ENCODE measurements around the gene NTM.

The NTM gene

DNA sequence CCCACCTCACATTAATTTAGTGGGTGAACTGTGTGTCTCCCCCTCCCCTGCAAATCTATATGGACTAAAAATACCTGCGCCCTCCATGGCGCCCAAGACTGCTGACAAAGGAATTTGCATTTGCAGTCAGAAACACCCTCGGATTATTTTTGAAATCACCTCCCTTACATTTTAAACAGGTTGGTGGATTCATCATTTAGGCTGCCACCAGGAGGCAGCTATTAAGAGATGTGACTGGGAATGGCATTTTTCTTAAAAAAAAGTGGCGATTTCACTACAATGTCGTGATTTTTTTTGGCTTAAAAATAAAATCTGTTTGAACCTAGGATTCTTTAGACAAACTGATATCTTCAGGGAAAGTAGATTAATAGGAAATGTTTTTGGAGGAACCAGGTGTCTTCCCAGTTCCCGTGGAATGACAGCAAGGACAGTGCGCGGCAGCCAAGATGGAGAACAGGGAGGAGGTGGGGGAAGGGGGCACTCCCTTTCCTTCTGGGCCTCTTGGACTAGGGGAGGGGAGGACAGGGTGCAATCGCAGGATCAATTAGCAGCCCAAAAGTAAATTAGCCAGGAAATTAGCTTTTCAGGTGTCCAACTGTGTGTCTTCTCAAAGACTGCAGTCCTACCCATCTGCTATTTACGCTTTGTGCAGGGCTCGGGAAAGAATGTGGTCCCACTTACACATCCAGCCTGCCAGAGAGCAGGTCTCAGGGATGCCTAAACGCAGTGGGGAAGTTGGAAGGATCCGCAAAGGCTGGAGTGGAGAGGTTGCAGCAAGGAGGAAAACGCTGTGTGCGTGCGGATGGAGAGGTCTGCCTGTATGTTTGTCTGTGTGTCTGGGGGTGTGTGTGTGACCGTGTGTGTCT lies 496.4 kb downstream of the NTM start:
- DNase-seq (ENCODE audit: low spot score) = no peak

DNA sequence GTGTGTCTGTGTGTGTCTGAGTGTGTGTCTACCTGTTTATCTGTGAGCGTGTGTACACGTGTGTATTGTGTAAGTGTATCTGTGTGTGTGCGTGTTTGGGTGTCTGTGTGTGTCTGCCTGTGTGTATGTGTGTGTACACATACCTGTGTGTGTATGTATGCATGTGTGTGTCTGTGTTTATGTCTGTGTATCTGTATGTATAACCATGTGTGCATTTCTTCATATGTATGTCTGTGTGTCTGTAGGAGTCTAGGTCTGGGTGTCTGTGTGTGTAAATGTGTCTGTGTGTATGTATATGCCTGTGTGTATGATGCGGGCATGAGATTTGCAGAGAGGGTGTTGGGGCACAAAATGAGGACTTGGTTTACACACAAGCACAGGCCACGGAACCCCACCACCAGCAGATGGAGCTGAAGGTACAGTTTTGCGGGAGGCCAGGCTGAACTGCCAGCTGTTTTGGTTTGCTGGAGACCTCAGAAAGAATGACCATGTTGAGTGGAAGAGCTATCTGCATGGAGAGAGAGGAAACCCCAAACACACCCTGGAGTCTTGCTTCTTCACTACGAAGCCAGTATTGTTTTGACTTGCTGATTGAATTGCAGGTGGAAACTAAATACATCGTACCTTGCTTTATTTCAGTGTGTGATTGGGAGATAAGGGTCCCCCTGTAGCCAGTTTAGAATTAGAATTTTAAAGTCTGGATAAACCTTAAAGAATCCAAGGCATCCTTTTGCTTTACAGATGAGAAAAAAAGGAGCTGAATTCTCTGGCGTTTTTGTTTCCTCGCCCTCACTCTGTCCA lies 497.2 kb downstream of the NTM start:
- DNase-seq (ENCODE audit: low spot score) = peak; percentile 82

DNA sequence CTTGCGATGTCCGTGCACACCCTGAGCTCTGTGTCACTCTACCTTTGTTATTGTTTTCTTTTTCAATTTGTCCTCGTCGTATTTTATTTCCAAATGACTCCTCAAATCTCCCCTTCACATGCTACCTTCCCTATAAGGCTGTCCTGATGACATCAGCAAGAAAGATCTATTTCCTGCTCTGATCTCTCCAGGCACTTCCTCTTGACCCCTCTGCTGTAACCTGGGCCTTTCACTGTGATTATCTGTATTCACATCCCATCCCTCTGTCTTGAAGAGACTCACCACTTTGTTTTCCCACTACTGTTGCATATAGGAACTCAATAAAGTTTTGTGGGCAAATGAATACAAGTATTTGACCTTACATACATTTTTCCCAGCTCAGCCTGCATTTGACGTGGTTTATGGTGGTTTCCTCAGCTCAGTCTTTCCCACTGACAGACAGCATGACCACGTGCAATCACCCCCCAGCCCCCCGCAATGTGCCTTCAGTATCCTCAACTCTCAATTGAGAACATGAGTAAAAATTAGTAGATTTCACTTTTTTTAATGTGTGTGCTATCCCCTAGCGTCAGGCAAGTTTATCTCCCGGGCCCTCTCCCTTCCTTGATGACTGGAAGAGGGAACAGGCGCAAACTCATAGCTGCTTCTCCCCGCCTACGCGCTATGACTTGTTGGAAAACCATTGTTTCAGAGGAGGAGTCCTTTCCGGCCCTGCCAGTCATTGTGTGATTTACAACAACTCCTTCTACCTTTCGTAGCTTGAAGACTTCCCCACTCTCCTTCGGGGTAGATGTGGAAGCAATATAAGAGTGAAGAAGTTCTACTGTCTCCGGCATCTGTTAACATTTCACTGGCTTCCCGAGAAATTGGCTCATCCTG lies 498.5 kb downstream of the NTM start:
- no peak for DNase-seq (ENCODE audit: low spot score)

DNA sequence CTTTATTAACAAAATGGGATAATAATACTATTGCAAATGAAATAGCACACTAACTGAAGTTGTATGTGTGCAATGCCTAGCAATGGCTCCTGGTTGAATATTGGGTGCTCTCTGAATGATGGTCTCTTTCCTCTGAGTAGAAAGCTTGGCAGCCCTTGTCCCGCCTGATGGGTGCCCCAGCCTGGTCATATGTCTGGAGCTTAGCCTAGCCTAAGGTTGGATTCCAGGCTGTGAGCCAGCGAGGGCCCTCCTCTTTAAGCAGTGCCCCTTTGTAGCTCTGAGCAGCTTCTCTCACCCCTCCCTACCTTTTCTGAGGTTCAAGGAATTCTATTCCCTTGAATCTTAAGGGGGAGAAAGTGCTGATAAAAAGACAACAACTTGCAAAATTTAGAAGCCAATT lies 499.9 kb downstream of the NTM start:
- DNase-seq (ENCODE audit: low spot score) = no peak

DNA sequence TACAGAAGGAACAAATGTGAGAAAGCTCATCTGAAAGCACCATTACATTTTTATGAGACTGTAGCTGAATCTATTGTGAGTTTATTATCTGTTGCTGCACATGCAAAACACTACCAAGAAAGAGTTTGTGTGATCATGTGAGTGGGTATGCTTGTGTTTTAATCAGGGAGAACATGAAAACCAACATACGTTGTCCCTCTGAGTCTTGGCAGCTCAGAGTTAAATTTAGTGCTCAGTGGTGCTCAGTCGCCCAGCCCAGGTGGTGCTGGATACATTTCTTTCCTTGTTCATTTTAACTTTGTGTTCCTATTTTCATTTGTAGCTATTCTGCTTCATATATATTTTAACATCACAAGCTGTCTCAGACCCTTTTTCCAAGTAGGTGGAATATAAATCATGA lies 500.6 kb downstream of the NTM start:
- no peak for DNase-seq (ENCODE audit: low spot score)

- DNase-seq (ENCODE audit: low spot score) = no peak
Measured at GRCh38 chr11:131874070-131874469, 503.7 kb downstream of the NTM start.

- no peak for DNase-seq (ENCODE audit: low spot score)
Measured at GRCh38 chr11:131875611-131876010, 505.2 kb downstream of the NTM start.

GRCh38 chr11:131877246-131877942 lies 507.0 kb downstream of the NTM start:
- no peak for DNase-seq (ENCODE audit: low spot score)

GRCh38 chr11:131880316-131880715 lies 509.9 kb downstream of the NTM start:
- DNase-seq (ENCODE audit: low spot score) = no peak

- no peak for DNase-seq (ENCODE audit: low spot score)
Measured at GRCh38 chr11:131880976-131881375, 510.6 kb downstream of the NTM start.

DNA sequence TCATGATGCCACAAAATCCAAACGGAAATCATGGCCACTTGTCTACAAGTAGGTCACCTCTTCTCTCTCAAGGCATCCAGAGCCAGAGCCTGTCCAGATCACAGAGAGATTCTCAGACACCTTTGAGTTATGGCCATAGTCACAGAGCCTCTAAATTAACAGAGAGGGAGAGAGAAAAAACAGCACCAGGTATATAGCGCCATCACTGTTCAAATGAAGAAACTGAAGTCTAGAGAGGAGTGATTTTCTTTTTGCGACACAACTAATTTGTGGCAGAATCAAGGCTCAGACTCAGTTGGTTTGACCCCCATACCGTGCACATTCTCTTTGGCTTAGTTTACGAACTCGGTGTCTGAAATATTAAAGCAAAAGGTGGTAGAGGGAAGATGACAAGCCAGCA lies 512.9 kb downstream of the NTM start:
- DNase-seq (ENCODE audit: low spot score) = no peak

DNA sequence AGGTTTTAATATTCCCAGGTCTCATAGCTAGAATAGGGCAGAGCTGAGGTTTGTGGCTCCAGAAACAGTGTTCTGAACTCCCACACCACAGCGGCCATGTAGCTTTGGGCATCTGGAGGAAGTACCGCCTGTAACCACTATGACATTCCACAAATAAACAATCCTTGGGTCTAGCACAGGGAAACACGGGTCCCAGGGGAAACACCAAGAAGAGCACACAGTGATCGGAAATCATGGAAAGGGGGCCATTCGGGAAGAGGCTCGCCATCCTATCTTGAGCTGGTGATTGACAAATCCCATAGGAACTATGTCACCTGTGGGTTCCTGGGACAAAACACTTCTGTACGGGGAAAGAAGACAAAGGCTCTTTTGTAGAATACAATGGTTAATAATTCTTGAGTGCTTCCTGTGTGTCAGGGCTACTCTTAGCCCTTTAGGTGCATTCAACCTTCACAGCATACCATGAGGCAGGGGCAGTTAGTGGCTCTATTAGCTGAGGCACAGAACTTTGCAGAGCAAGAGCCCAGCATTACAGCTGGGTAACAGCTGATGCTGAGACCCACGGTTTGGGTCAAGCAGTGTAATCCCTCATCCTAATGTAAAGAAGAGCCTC lies 514.2 kb downstream of the NTM start:
- peak; percentile 25 for DNase-seq (ENCODE audit: low spot score)

DNA sequence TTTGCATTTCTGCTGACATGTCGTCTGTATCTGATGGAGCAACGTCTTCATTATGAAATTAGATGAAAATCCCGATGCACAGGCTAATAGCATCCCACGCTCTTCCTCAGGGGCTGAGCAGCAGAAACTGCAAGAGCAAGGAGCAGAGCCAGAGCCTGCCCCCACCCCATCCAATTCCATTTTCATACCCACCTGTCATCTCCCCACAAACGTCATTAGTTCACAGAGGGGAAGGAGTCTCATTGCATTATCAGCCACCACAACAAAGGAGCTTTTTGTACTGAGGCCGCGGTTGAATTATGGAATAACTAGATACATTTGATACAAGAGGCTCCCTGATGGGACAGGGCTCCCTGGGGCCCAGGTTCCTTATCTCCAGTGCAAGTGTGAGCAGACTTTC lies 515.0 kb downstream of the NTM start:
- no peak for DNase-seq (ENCODE audit: low spot score)

DNA sequence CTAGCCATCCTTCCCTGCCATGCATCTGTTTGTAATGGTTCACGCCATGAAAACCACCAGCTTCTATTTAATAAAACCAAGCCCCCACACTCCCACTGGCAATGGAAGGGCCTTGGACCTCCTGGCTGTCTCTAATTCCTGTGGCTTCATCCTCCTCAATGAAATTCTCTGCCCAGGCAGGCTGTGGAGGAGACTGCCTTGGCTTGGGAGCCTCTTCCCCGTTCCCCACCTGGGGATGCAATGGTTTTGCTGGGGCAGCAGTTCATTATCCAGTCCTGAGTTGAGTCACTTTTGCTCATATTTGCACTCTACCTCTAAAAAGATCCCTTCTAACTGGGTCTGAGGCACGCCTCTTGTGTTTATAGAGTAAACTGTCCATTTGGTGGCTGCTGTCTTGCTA lies 515.8 kb downstream of the NTM start:
- DNase-seq (ENCODE audit: low spot score) = no peak

DNA sequence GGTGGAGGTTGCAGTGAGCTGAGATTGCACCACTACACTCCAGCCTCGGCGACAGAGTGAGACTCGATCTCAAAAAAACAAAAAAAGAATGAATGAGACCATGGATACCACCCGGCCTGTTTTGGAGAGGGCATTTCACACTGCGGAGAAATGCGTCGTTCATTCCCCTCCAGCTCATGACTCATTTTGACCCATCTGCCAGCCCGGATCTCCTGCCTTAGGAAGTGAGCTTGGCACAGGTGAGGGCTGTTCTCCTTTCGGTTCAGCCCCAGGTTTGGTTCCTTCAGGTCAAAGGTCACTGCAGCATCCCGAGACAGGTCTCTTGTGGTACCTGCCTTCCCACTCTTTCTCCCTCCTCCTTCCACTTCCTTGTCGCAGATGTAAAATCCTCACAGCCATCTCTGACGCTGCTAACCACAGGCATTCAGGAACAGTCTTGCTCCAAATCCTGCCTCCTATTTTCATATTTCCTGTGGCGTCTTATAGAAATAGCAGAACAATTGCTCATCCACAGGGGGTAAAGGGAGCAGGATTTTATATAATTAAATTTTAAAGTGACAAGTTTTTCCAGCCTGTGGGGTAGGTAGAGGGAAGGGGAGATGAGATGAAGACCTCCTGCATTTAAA lies 517.9 kb downstream of the NTM start:
- peak; percentile 64 for DNase-seq (ENCODE audit: low spot score)

GRCh38 chr11:131889146-131889577 lies 518.7 kb downstream of the NTM start:
- DNase-seq (ENCODE audit: low spot score) = peak; percentile 43

- DNase-seq (ENCODE audit: low spot score) = no peak
Measured at GRCh38 chr11:131889760-131890581, 519.6 kb downstream of the NTM start.

- no peak for DNase-seq (ENCODE audit: low spot score)
Measured at GRCh38 chr11:131893103-131893890, 522.9 kb downstream of the NTM start.

DNA sequence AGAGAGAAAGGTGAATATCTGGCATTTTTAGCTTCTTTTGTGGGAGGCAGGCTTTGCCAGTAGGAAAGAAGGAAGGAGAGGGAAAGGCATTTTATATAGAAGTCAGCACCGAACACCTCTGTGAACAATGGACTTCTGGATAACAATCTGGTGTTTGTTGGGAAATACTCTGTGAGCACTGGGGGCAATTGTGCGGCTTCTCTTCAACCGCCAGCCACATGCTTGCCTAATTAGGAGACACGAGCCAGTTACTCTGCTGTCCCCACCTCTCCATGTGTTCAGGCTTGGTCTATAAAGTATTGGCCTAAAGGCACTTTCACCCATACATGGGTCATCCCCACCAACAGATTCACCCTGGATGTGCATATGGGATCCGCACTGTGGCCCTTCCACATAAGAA lies 523.6 kb downstream of the NTM start:
- DNase-seq (ENCODE audit: low spot score) = no peak

Data from hepatic stellate cell (primary cell).